ENCODE measurements around the gene NAA35. TPM values are rescaled to one million over a fixed set of nuclear protein-coding genes. Genes with fewer than 3 reads are reported as not detected.

Gene NAA35
- polyA plus RNA-seq, 1 of the 3 experiments (the other 2 are of a cell fraction), result 9.0 TPM

- no peak overlapping the region for H3K4me3 ChIP-seq (ENCODE audit: low read depth in 2 of 2, low read length in 1 of 2)
- no peaks in the 10 kb centered on the region for H3K9me3 ChIP-seq
- H3K79me2 ChIP-seq (ENCODE audit: insufficient read depth), result no peaks in the 10 kb centered on the region
- no peaks in the 10 kb centered on the region for H4K20me1 ChIP-seq (ENCODE audit: insufficient read depth)
- no peaks in the 10 kb centered on the region for H3K27me3 ChIP-seq (ENCODE audit: insufficient read depth)
- no peak for DNase-seq
- no peaks in the 10 kb centered on the region for H3K9me2 ChIP-seq
- WGBS (ENCODE audit: low lambda C conversion rate), result 90% methylated on average over 15 of the region's 16 CpGs
- no peak for TF ChIP-seq EP300 (IDR thresholded peaks at IDR 0.05; ENCODE audit: borderline replicate concordance in 1 of 2, low read depth in 1 of 2, low read length in 1 of 2)
- no peak for TF ChIP-seq RCOR1 (IDR thresholded peaks at IDR 0.05; ENCODE audit: low read length)
- no peak for TF ChIP-seq EZH2phosphoT487 (IDR thresholded peaks at IDR 0.05; ENCODE audit: borderline replicate concordance, low read depth)
- TF ChIP-seq ELF1 (IDR thresholded peaks at IDR 0.05), result no peak
- TF ChIP-seq USF1 (IDR thresholded peaks at IDR 0.05; ENCODE audit: borderline replicate concordance, low read depth), result no peak
- TF ChIP-seq RFX5 (IDR thresholded peaks at IDR 0.05; ENCODE audit: low read length), result no peak
- TF ChIP-seq NFIC (IDR thresholded peaks at IDR 0.05; ENCODE audit: borderline replicate concordance), result no peak
- TF ChIP-seq RXRA (IDR thresholded peaks at IDR 0.05; ENCODE audit: borderline replicate concordance, low read depth), result no peak
- TF ChIP-seq SIN3A (IDR thresholded peaks at IDR 0.05; ENCODE audit: borderline replicate concordance, low read depth, low read length), result no peak
- no peak for TF ChIP-seq FOSL2 (IDR thresholded peaks at IDR 0.05; ENCODE audit: borderline replicate concordance, low read depth)
- no peak for TF ChIP-seq MEF2A (IDR thresholded peaks at IDR 0.05; ENCODE audit: borderline replicate concordance, low read depth)
- no peak for TF ChIP-seq YY1 (IDR thresholded peaks at IDR 0.05; ENCODE audit: low read depth)
- no peak overlapping the region for H3K4me2 ChIP-seq
- peaks cover 0 to 3% of the 10 kb centered on the region in 2 experiments; a peak in 1 of 4 replicates for H3K4me1 ChIP-seq (ENCODE audit: control insufficient read depth in 1 of 2, insufficient read depth in 2 of 2, low read depth in 1 of 2, low read length in 1 of 2)
- H3F3A ChIP-seq (replicated peaks; ENCODE audit: insufficient read depth), result no peaks in the 10 kb centered on the region
- H2AFZ ChIP-seq (ENCODE audit: low read depth), result no peak overlapping the region
- no peak overlapping the region for H3K27ac ChIP-seq (ENCODE audit: low read depth in 2 of 2, low read length in 1 of 2)
- H3K36me3 ChIP-seq (replicated peaks in 1 of 2; ENCODE audit: control insufficient read depth in 1 of 2, insufficient read depth in 2 of 2, low read length in 1 of 2), result peaks cover 0 to 4% of the 10 kb centered on the region in 2 experiments
- ChIA-PET POLR2A (no interaction called here), CTCF (interaction anchor here (0.8 to 1.2 kb wide), 2 partner anchors 9 to 139 kb away, joined by 3 to 4 read pairs; no protein-coding TSS in a partner anchor)
- no peak overlapping the region for H3K9ac ChIP-seq
Measured at GRCh38 chr9:86062845-86063693, 122.1 kb downstream of the NAA35 start.

- Histone ChIP-seq H3K4me3 (ENCODE audit: low read depth in 2 of 2, low read length in 1 of 2) (no peak overlapping the region), H2AFZ (ENCODE audit: low read depth) (no peak overlapping the region), H3K27me3 (ENCODE audit: insufficient read depth) (no peaks in the 10 kb centered on the region), H3K9me3 (no peaks in the 10 kb centered on the region), H4K20me1 (ENCODE audit: insufficient read depth) (no peaks in the 10 kb centered on the region), H3K36me3 (replicated peaks in 1 of 2; ENCODE audit: control insufficient read depth in 1 of 2, insufficient read depth in 2 of 2, low read length in 1 of 2) (peaks cover 0 to 4% of the 10 kb centered on the region in 2 experiments), H3K79me2 (ENCODE audit: insufficient read depth) (no peaks in the 10 kb centered on the region), H3K9me2 (no peaks in the 10 kb centered on the region), H3F3A (replicated peaks; ENCODE audit: insufficient read depth) (no peaks in the 10 kb centered on the region), H3K4me1 (ENCODE audit: control insufficient read depth in 1 of 2, insufficient read depth in 2 of 2, low read depth in 1 of 2, low read length in 1 of 2) (peaks cover 0 to 4% of the 10 kb centered on the region in 2 experiments; a peak in 1 of 4 replicates), H3K4me2 (no peak overlapping the region), H3K9ac (no peak overlapping the region), H3K27ac (ENCODE audit: low read depth in 2 of 2, low read length in 1 of 2) (no peak overlapping the region)
- WGBS (ENCODE audit: low lambda C conversion rate), result 98% methylated on average over 2 of the region's 2 CpGs
- ChIA-PET CTCF (no interaction called here), POLR2A (no interaction called here)
- DNase-seq, result no peak
- TF ChIP-seq YY1 (IDR thresholded peaks at IDR 0.05; ENCODE audit: low read depth) (no peak), REST (IDR thresholded peaks at IDR 0.05; ENCODE audit: low read depth, low read length) (no peak), CTCF (IDR thresholded peaks at IDR 0.05) (no peak), RCOR1 (IDR thresholded peaks at IDR 0.05; ENCODE audit: low read length) (no peak), USF1 (IDR thresholded peaks at IDR 0.05; ENCODE audit: borderline replicate concordance, low read depth) (no peak), EP300 (IDR thresholded peaks at IDR 0.05; ENCODE audit: borderline replicate concordance in 1 of 2, low read depth in 1 of 2, low read length in 1 of 2) (no peak), SIN3A (IDR thresholded peaks at IDR 0.05; ENCODE audit: borderline replicate concordance, low read depth, low read length) (no peak), MAX (IDR thresholded peaks at IDR 0.05; ENCODE audit: low read depth) (no peak)
Measured at GRCh38 chr9:86064220-86064619, 123.3 kb downstream of the NAA35 start.

Data from SK-N-SH (cell line).